Omental fat pad (tissue), 4 donors: ENCODE data around the gene RAD50. TPM values are rescaled to one million over a fixed set of nuclear protein-coding genes. Genes with fewer than 3 reads are reported as not detected.

Source experiments
- ATAC-seq: fragments of 150-250 bp; one replicate; pipeline ENCODE4 v1.9.1; 2016; ENCODE audit warnings: mild to moderate bottlenecking, moderate library complexity; ENCODE audit not compliant: low FRiP score
- DNase-seq: peaks from one replicate; pipeline ENCODE4 v3.0.0-alpha.2; 2019; ENCODE audit warnings: low spot score
- total RNA-seq, 4 donors: library from RNA; depleted of rRNA; stranded (reverse); fragments of >200 nt; gene quantifications; one replicate each; pipeline ENCODE4 v1.1.0, GENCODE V29; 2016
- TF ChIP-seq, protein P1 (sequence below), 3 donors: fragments of 450-650 bp; IDR thresholded peaks; one replicate each; pipeline ENCODE4 v1.5.1; 2016 to 2017; ENCODE audit warnings: antibody characterized with exemption in 3 of 3, mild to moderate bottlenecking in 3 of 3, moderate library complexity in 2 of 3

RAD50 gene
- total RNA-seq, 4 donors from 2014 or later: 23.4 to 37.4 (median 29.8) TPM

DNA sequence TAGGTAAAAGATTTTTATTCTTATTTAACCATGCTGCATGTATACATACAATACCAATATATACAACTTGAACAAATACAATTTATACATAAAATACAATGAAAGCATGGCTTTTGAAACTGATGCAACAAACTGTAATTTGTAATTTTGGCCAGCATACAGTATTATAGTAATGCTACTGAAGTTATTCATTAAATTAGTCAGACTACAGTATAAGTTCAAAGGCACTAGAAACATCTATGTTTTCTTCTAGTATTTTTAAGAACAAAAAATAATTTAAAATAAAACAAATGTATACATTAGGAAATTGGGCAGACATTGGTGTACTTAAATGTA is 135.8 kb downstream of the RAD50 start:
- TF ChIP-seq, protein P1, sequence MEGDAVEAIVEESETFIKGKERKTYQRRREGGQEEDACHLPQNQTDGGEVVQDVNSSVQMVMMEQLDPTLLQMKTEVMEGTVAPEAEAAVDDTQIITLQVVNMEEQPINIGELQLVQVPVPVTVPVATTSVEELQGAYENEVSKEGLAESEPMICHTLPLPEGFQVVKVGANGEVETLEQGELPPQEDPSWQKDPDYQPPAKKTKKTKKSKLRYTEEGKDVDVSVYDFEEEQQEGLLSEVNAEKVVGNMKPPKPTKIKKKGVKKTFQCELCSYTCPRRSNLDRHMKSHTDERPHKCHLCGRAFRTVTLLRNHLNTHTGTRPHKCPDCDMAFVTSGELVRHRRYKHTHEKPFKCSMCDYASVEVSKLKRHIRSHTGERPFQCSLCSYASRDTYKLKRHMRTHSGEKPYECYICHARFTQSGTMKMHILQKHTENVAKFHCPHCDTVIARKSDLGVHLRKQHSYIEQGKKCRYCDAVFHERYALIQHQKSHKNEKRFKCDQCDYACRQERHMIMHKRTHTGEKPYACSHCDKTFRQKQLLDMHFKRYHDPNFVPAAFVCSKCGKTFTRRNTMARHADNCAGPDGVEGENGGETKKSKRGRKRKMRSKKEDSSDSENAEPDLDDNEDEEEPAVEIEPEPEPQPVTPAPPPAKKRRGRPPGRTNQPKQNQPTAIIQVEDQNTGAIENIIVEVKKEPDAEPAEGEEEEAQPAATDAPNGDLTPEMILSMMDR (IDR thresholded peaks at IDR 0.05): no peak
- DNase-seq: no peak
- ATAC-seq: no peak

Other genes with a start within 250 kb of the RAD50 start
- 10 to 100 TPM in 3 of 4 donors, 1 to 10 TPM in 1; 7.6 to 38.7 (median 28.6) TPM for gene SLC22A5, start 187.3 kb upstream of the RAD50 start, total RNA-seq
- gene IRF1, start 66.2 kb upstream of the RAD50 start, total RNA-seq: 100 to 1,000 TPM in 3 of 4 donors, 10 to 100 TPM in 1; 23.5 to 172 (median 133) TPM
- not detected for gene IL5, start 13.5 kb upstream of the RAD50 start, total RNA-seq
- 1 to 10 TPM in 1 of 4 donors, under 1 TPM in 1, not detected in 2; 0.24 to 1.1 TPM for gene IL13, start 101.2 kb downstream of the RAD50 start, total RNA-seq
- not detected for gene IL4, start 117.0 kb downstream of the RAD50 start, total RNA-seq
- 10 to 100 TPM in 1 of 4 donors, 1 to 10 TPM in 3; 4.4 to 10.4 (median 5.9) TPM for gene KIF3A, start 180.6 kb downstream of the RAD50 start, total RNA-seq
- gene CCNI2, start 190.4 kb downstream of the RAD50 start, total RNA-seq: under 1 TPM in 2 of 4 donors, not detected in 2; 0.12 to 0.19 TPM
- gene SEPTIN8, start 220.3 kb downstream of the RAD50 start, total RNA-seq: 10 to 100 TPM; 27.6 to 42.1 (median 29.7) TPM